ENCODE results near the gene IER5L. TPM values are rescaled to one million over a fixed set of nuclear protein-coding genes. Genes with fewer than 3 reads are reported as not detected.

The IER5L gene
- total RNA-seq, 4 donors from 2014 or later, result 2.3 to 2.9 (median 2.6) TPM

- H3K4me3 ChIP-seq, result no peak overlapping the region
- peaks cover 5 to 59% (median 15%) of the 10 kb centered on the region in 4 donors for H3K4me1 ChIP-seq
- TF ChIP-seq POLR2A (IDR thresholded peaks at IDR 0.05) (no peak), CTCF (IDR thresholded peaks at IDR 0.05) (no peak)
- DNase-seq, result no peak
- H3K27ac ChIP-seq, result peak overlapping the region in 2 of 4 donors; percentile 72 to 74
- no peaks in the 10 kb centered on the region for H3K27me3 ChIP-seq
- H3K9me3 ChIP-seq, result no peaks in the 10 kb centered on the region
- no peaks in the 10 kb centered on the region for H3K36me3 ChIP-seq
Observed at GRCh38 chr9:129181246-129181645, 3.2 kb upstream of the IER5L start.

- Histone ChIP-seq H3K36me3 (no peaks in the 10 kb centered on the region), H3K4me1 (peaks cover 5 to 54% (median 16%) of the 10 kb centered on the region in 4 donors), H3K27me3 (no peaks in the 10 kb centered on the region), H3K4me3 (peak overlapping the region; percentile 68 to 96 (median 76)), H3K27ac (peak overlapping the region in 3 of 4 donors; percentile 74 to 95 (median 81)), H3K9me3 (no peaks in the 10 kb centered on the region)
- TF ChIP-seq CTCF (IDR thresholded peaks at IDR 0.05), result no peak
- TF ChIP-seq POLR2A (IDR thresholded peaks at IDR 0.05), result no peak
- peak in 1 of 3 donors; percentile 61 for DNase-seq
Observed at GRCh38 chr9:129178568-129179382, 714 bp upstream of the IER5L start.

GRCh38 chr9:129177443-129177790 lies 644 bp downstream of the IER5L start:
- TF ChIP-seq CTCF (IDR thresholded peaks at IDR 0.05) (peak in 2 of 6 experiments; percentile 9 to 12), POLR2A (IDR thresholded peaks at IDR 0.05) (no peak)
- Histone ChIP-seq H3K36me3 (no peaks in the 10 kb centered on the region), H3K27ac (peak overlapping the region; percentile 63 to 98 (median 88)), H3K4me3 (peak overlapping the region; percentile 68 to 96 (median 76)), H3K27me3 (no peaks in the 10 kb centered on the region), H3K9me3 (no peaks in the 10 kb centered on the region), H3K4me1 (peaks cover 5 to 47% (median 15%) of the 10 kb centered on the region in 4 donors)
- DNase-seq, result no peak

- Histone ChIP-seq H3K9me3 (no peaks in the 10 kb centered on the region), H3K27me3 (no peaks in the 10 kb centered on the region), H3K4me1 (peaks cover 5 to 43% (median 14%) of the 10 kb centered on the region in 4 donors), H3K4me3 (peak overlapping the region; percentile 48 to 96 (median 76)), H3K36me3 (no peaks in the 10 kb centered on the region), H3K27ac (peak overlapping the region; percentile 81 to 98 (median 94))
- peak in 2 of 3 donors; percentile 58 to 75 for DNase-seq
- TF ChIP-seq POLR2A (IDR thresholded peaks at IDR 0.05) (no peak), CTCF (IDR thresholded peaks at IDR 0.05) (no peak)
Observed at GRCh38 chr9:129176701-129177442, 1.2 kb downstream of the IER5L start.

GRCh38 chr9:129175825-129176633 lies 2.0 kb downstream of the IER5L start:
- TF ChIP-seq CTCF (IDR thresholded peaks at IDR 0.05) (peak in 2 of 6 experiments; percentile 8 to 11), POLR2A (IDR thresholded peaks at IDR 0.05) (peak; percentile 17 to 78)
- Histone ChIP-seq H3K27me3 (no peaks in the 10 kb centered on the region), H3K9me3 (no peaks in the 10 kb centered on the region), H3K4me3 (peak overlapping the region; percentile 48 to 96 (median 76)), H3K4me1 (peaks cover 5 to 35% (median 14%) of the 10 kb centered on the region in 4 donors), H3K36me3 (no peaks in the 10 kb centered on the region), H3K27ac (peak overlapping the region; percentile 81 to 98 (median 94))
- DNase-seq, result peak; percentile 70 to 92 (median 90)
